Neural progenitor cell (in vitro differentiated cells): ENCODE measurements around the gene FRS2. TPM values are rescaled to one million over a fixed set of nuclear protein-coding genes. Genes with fewer than 3 reads are reported as not detected.

Source experiments
- DNase-seq: peaks from one replicate; pipeline ENCODE4 v3.0.0-alpha.2; 2016; ENCODE audit warnings: low spot score
- H2AFZ ChIP-seq: fragments of 200-600 bp; sonication (generic); replicated peaks from 2 replicates; pipeline ENCODE4 v1.6.1; 2016; ENCODE audit warnings: antibody characterized with exemption
- H3F3A ChIP-seq: fragments of 200-600 bp; sonication (generic); 2 replicates; pipeline ENCODE4 v1.6.1; 2016; ENCODE audit warnings: antibody characterized with exemption, low read depth
- H3K27ac ChIP-seq: fragments of 200-600 bp; sonication (generic); 2 replicates; pipeline ENCODE4 v1.5.1; 2016; ENCODE audit warnings: mild to moderate bottlenecking
- H3K27me3 ChIP-seq: fragments of 200-600 bp; sonication (generic); 2 replicates; pipeline ENCODE4 v1.6.1; 2016; ENCODE audit warnings: mild to moderate bottlenecking, moderate library complexity
- H3K36me3 ChIP-seq: fragments of 200-600 bp; sonication (generic); 2 replicates; pipeline ENCODE4 v1.5.1; 2016
- H3K4me1 ChIP-seq: fragments of 200-600 bp; sonication (generic); 2 replicates; pipeline ENCODE4 v1.6.1; 2016; ENCODE audit warnings: mixed run types
- H3K4me2 ChIP-seq: fragments of 200-600 bp; sonication (generic); 2 replicates; pipeline ENCODE4 v1.6.1; 2016
- H3K4me3 ChIP-seq: fragments of 200-600 bp; sonication (generic); 2 replicates; pipeline ENCODE4 v1.5.1; 2016
- H3K79me2 ChIP-seq: fragments of 200-600 bp; sonication (generic); 2 replicates; pipeline ENCODE4 v1.6.1; 2016; ENCODE audit warnings: low read depth
- H3K9ac ChIP-seq: fragments of 200-600 bp; sonication (generic); 2 replicates; pipeline ENCODE4 v1.6.1; 2016
- H3K9me3 ChIP-seq: fragments of 200-600 bp; sonication (generic); 2 replicates; pipeline ENCODE4 v1.5.1; 2016; ENCODE audit warnings: low read depth
- H4K20me1 ChIP-seq: fragments of 200-600 bp; sonication (generic); 2 replicates; pipeline ENCODE4 v1.6.1; 2016; ENCODE audit warnings: low read depth
- H3K27ac Mint-ChIP-seq: 3 replicates; pipeline ENCODE4 v1.8.0; 2021; ENCODE audit warnings: mixed read lengths
- H3K27me3 Mint-ChIP-seq: 2 replicates; pipeline ENCODE4 v1.8.0; 2022; ENCODE audit warnings: low read depth, mild to moderate bottlenecking, inconsistent platforms, moderate library complexity, mixed read lengths; ENCODE audit not compliant: insufficient read depth
- H3K36me3 Mint-ChIP-seq: 3 replicates; pipeline ENCODE4 v1.8.0; 2021; ENCODE audit warnings: mixed read lengths
- H3K4me1 Mint-ChIP-seq: 3 replicates; pipeline ENCODE4 v1.8.0; 2021; ENCODE audit warnings: mixed read lengths
- H3K4me3 Mint-ChIP-seq: 3 replicates; pipeline ENCODE4 v1.8.0; 2021; ENCODE audit warnings: mild to moderate bottlenecking, moderate library complexity, mixed read lengths
- H3K9me3 Mint-ChIP-seq: 3 replicates; pipeline ENCODE4 v1.8.0; 2020; ENCODE audit warnings: mixed read lengths
- CTCF ChIP-seq: fragments of 200-600 bp; sonication (generic); IDR thresholded peaks from 2 replicates; pipeline ENCODE4 v1.5.1; 2017; ENCODE audit warnings: antibody characterized with exemption, mild to moderate bottlenecking
- EZH2 ChIP-seq: fragments of 200-600 bp; sonication (generic); IDR thresholded peaks from 2 replicates; pipeline ENCODE4 v1.6.1; 2017; ENCODE audit warnings: antibody characterized with exemption, mild to moderate bottlenecking, moderate library complexity
- EZH2phosphoT487 ChIP-seq: fragments of 200-600 bp; sonication (generic); IDR thresholded peaks from 2 replicates; pipeline ENCODE4 v1.6.1; 2017; ENCODE audit warnings: antibody characterized with exemption
- total RNA-seq: library from RNA; depleted of rRNA; stranded (reverse); fragments of >200 nt; gene quantifications from 2 replicates; pipeline ENCODE4 v1.2.3, GENCODE V29; 2015; ENCODE audit warnings: low replicate concordance

Gene FRS2
- total RNA-seq, 1 donor from 2014 or later, result 128 TPM

GRCh38 chr12:69425417-69425816 is 44.8 kb upstream of the FRS2 start:
- TF ChIP-seq CTCF (no peak), EZH2 (no peak), EZH2phosphoT487 (no peak)
- H2AFZ ChIP-seq, result no peak overlapping the region
- no peak overlapping the region for H3K27ac ChIP-seq
- no peaks in the 10 kb centered on the region for H3K9me3 ChIP-seq
- H3K27ac Mint-ChIP-seq, result no peak overlapping the region
- H3K27me3 ChIP-seq, result no peaks in the 10 kb centered on the region
- H3K4me1 Mint-ChIP-seq, result no peaks in the 10 kb centered on the region
- no peak for DNase-seq
- no peaks in the 10 kb centered on the region for H3K9me3 Mint-ChIP-seq
- no peaks in the 10 kb centered on the region for H3F3A ChIP-seq
- H3K27me3 Mint-ChIP-seq, result peaks cover 3% of the 10 kb centered on the region
- H3K4me3 Mint-ChIP-seq, result no peak overlapping the region
- no peaks in the 10 kb centered on the region for H3K36me3 ChIP-seq
- no peak overlapping the region for H3K4me3 ChIP-seq
- no peaks in the 10 kb centered on the region for H3K79me2 ChIP-seq
- no peaks in the 10 kb centered on the region for H3K4me1 ChIP-seq
- no peak overlapping the region for H3K4me2 ChIP-seq
- H3K36me3 Mint-ChIP-seq, result peaks cover 1% of the 10 kb centered on the region
- no peak overlapping the region for H3K9ac ChIP-seq
- H4K20me1 ChIP-seq, result no peaks in the 10 kb centered on the region

- Mint-ChIP-seq H3K27me3 (peaks cover 3% of the 10 kb centered on the region), H3K4me1 (no peaks in the 10 kb centered on the region), H3K27ac (no peak overlapping the region), H3K4me3 (no peak overlapping the region), H3K9me3 (no peaks in the 10 kb centered on the region), H3K36me3 (peaks cover 1% of the 10 kb centered on the region)
- Histone ChIP-seq H3K9me3 (no peaks in the 10 kb centered on the region), H3K27me3 (no peaks in the 10 kb centered on the region), H3K79me2 (no peaks in the 10 kb centered on the region), H3K9ac (no peak overlapping the region), H3K36me3 (no peaks in the 10 kb centered on the region), H3F3A (no peaks in the 10 kb centered on the region), H4K20me1 (no peaks in the 10 kb centered on the region), H3K4me3 (no peak overlapping the region), H3K27ac (no peak overlapping the region), H3K4me2 (no peak overlapping the region), H2AFZ (no peak overlapping the region), H3K4me1 (no peaks in the 10 kb centered on the region)
- peak; percentile 6 for DNase-seq
- TF ChIP-seq CTCF, result no peak
- TF ChIP-seq EZH2phosphoT487, result no peak
- TF ChIP-seq EZH2, result no peak
Measured at GRCh38 chr12:69428351-69429073, 41.7 kb upstream of the FRS2 start.

- Mint-ChIP-seq H3K4me1 (no peaks in the 10 kb centered on the region), H3K4me3 (no peak overlapping the region), H3K27me3 (no peaks in the 10 kb centered on the region), H3K9me3 (no peaks in the 10 kb centered on the region), H3K36me3 (no peaks in the 10 kb centered on the region), H3K27ac (no peak overlapping the region)
- TF ChIP-seq EZH2 (no peak), EZH2phosphoT487 (no peak)
- Histone ChIP-seq H3K9me3 (no peaks in the 10 kb centered on the region), H3F3A (no peaks in the 10 kb centered on the region), H4K20me1 (no peaks in the 10 kb centered on the region), H2AFZ (no peak overlapping the region), H3K4me3 (no peak overlapping the region), H3K4me1 (no peaks in the 10 kb centered on the region), H3K4me2 (no peak overlapping the region), H3K9ac (no peak overlapping the region), H3K27ac (no peak overlapping the region), H3K27me3 (no peaks in the 10 kb centered on the region), H3K79me2 (no peaks in the 10 kb centered on the region), H3K36me3 (no peaks in the 10 kb centered on the region)
- DNase-seq, result no peak
Measured at GRCh38 chr12:69430942-69431590, 39.1 kb upstream of the FRS2 start.
